Hematopoietic multipotent progenitor cell treated with erythropoietin and hydrocortisone succinate and interleukin-3 and kit ligand, for 15 days (in vitro differentiated cells): ENCODE results near the gene NDNF.

Experiments
- DNase-seq: peaks from one replicate; pipeline ENCODE4 v3.0.0-alpha.2; 2015; ENCODE audit warnings: low spot score

The NDNF gene

GRCh38 chr4:121070696-121071639 is 1.4 kb downstream of the NDNF start:
- DNase-seq = no peak

GRCh38 chr4:121070274-121070673 is 2.1 kb downstream of the NDNF start:
- DNase-seq = no peak

- no peak for DNase-seq
Measured at GRCh38 chr4:121069430-121069829, 2.9 kb downstream of the NDNF start.

- no peak for DNase-seq
Measured at GRCh38 chr4:121064482-121064881, 7.9 kb downstream of the NDNF start.

GRCh38 chr4:121062521-121062920 is 9.8 kb downstream of the NDNF start:
- DNase-seq = no peak

GRCh38 chr4:121061861-121062260 is 10.5 kb downstream of the NDNF start:
- DNase-seq = no peak

- DNase-seq = no peak
Measured at GRCh38 chr4:121061215-121061614, 11.1 kb downstream of the NDNF start.

- no peak for DNase-seq
Measured at GRCh38 chr4:121057466-121057922, 14.8 kb downstream of the NDNF start.

- DNase-seq = no peak
Measured at GRCh38 chr4:121056066-121056465, 16.3 kb downstream of the NDNF start.

GRCh38 chr4:121054373-121054772 is 18.0 kb downstream of the NDNF start:
- DNase-seq = no peak

- no peak for DNase-seq
Measured at GRCh38 chr4:121053601-121054143, 18.7 kb downstream of the NDNF start.

- no peak for DNase-seq
Measured at GRCh38 chr4:121050300-121050699, 22.0 kb downstream of the NDNF start.

GRCh38 chr4:121049072-121049599 is 23.2 kb downstream of the NDNF start:
- no peak for DNase-seq

- DNase-seq = no peak
Measured at GRCh38 chr4:121048165-121048564, 24.2 kb downstream of the NDNF start.

- DNase-seq = no peak
Measured at GRCh38 chr4:121041307-121042090, 30.8 kb downstream of the NDNF start.

GRCh38 chr4:121034017-121034416 is 38.3 kb downstream of the NDNF start:
- no peak for DNase-seq

GRCh38 chr4:121030711-121031110 is 41.6 kb downstream of the NDNF start:
- no peak for DNase-seq

GRCh38 chr4:121030131-121030530 is 42.2 kb downstream of the NDNF start:
- no peak for DNase-seq

- DNase-seq = no peak
Measured at GRCh38 chr4:121026034-121026433, 46.3 kb downstream of the NDNF start.

- DNase-seq = no peak
Measured at GRCh38 chr4:121025540-121025939, 46.8 kb downstream of the NDNF start.

GRCh38 chr4:121018543-121018942 is 53.8 kb downstream of the NDNF start:
- no peak for DNase-seq

- no peak for DNase-seq
Measured at GRCh38 chr4:121016611-121017010, 55.7 kb downstream of the NDNF start.
